Cardiac muscle cell (in vitro differentiated cells and primary cell): ENCODE measurements around the gene TMEM40. TPM values are rescaled to one million over a fixed set of nuclear protein-coding genes. Genes with fewer than 3 reads are reported as not detected.

Source experiments
- DNase-seq, 2 donors: peaks; one replicate each; pipeline versions ENCODE4 v3.0.0 to v3.0.0-alpha.2; 2010 to 2017; ENCODE audit warnings: low read depth in 1 of 2, low spot score in 1 of 2
- H3K27ac ChIP-seq: fragments of 200-600 bp; sonication (generic); 2 replicates; pipeline ENCODE4 v1.5.1; 2016
- H3K27me3 ChIP-seq: fragments of 200-600 bp; sonication (generic); 2 replicates; pipeline ENCODE4 v1.6.0; 2016; ENCODE audit warnings: control low read depth
- H3K36me3 ChIP-seq: fragments of 200-600 bp; sonication (generic); 2 replicates; pipeline ENCODE4 v1.5.1; 2016; ENCODE audit warnings: control low read depth
- H3K4me1 ChIP-seq: fragments of 200-600 bp; sonication (generic); 2 replicates; pipeline ENCODE4 v1.8.1; 2017; ENCODE audit warnings: low read depth, mild to moderate bottlenecking, mixed run types
- H3K4me3 ChIP-seq: fragments of 200-600 bp; sonication (generic); 2 replicates; pipeline ENCODE4 v1.5.1; 2016; ENCODE audit warnings: mild to moderate bottlenecking
- H3K9me3 ChIP-seq: fragments of 200-600 bp; sonication (generic); 2 replicates; pipeline ENCODE4 v1.5.1; 2017; ENCODE audit warnings: low read depth, mild to moderate bottlenecking, control low read depth
- CTCF ChIP-seq: IDR thresholded peaks from 2 replicates; pipeline ENCODE4 v1.5.1; 2012; ENCODE audit warnings: low read depth, mild to moderate bottlenecking, low read length
- polyA plus RNA-seq: library from polyadenylated mRNA; unstranded; fragments of >200 nt; fragmentation: Nextera tagmentation; extraction: Ambion mirVana; gene quantifications from 2 replicates; pipeline ENCODE4 v1.2.1, GENCODE V29; 2016
- total RNA-seq: library from RNA; depleted of rRNA; stranded (reverse); fragments of >200 nt; gene quantifications from 2 replicates; pipeline ENCODE4 v1.2.3, GENCODE V29; 2016

TMEM40 gene
- total and polyA plus RNA-seq, 2 experiments from 2014 or later, result 4.0 to 5.2 TPM

GRCh38 chr3:12722226-12722625 lies 36.8 kb downstream of the TMEM40 start:
- no peaks in the 10 kb centered on the region for H3K9me3 ChIP-seq
- TF ChIP-seq CTCF, result no peak
- H3K27me3 ChIP-seq, result no peaks in the 10 kb centered on the region
- peaks cover 5% of the 10 kb centered on the region for H3K4me1 ChIP-seq
- DNase-seq, result no peak
- H3K36me3 ChIP-seq, result no peaks in the 10 kb centered on the region
- H3K4me3 ChIP-seq, result no peak overlapping the region
- H3K27ac ChIP-seq, result no peak overlapping the region

- peak; percentile 91 to 93 for DNase-seq
- peak; percentile 99 for TF ChIP-seq CTCF
- Histone ChIP-seq H3K4me1 (peaks cover 4% of the 10 kb centered on the region), H3K27ac (no peak overlapping the region), H3K9me3 (no peaks in the 10 kb centered on the region), H3K4me3 (no peak overlapping the region), H3K36me3 (no peaks in the 10 kb centered on the region), H3K27me3 (no peaks in the 10 kb centered on the region)
Measured at GRCh38 chr3:12719984-12720898, 38.8 kb downstream of the TMEM40 start.

GRCh38 chr3:12719541-12719940 lies 39.5 kb downstream of the TMEM40 start:
- Histone ChIP-seq H3K27ac (no peak overlapping the region), H3K9me3 (no peaks in the 10 kb centered on the region), H3K4me3 (no peak overlapping the region)

GRCh38 chr3:12716605-12717151 lies 42.4 kb downstream of the TMEM40 start:
- Histone ChIP-seq H3K4me1 (peaks cover 4% of the 10 kb centered on the region), H3K9me3 (no peaks in the 10 kb centered on the region), H3K36me3 (no peaks in the 10 kb centered on the region), H3K27me3 (no peaks in the 10 kb centered on the region), H3K4me3 (no peak overlapping the region), H3K27ac (no peak overlapping the region)
- peak in 1 of 2 donors; percentile 54 for DNase-seq
- no peak for TF ChIP-seq CTCF

More at GRCh38 chr3:12719541-12719940, 39.5 kb downstream of the TMEM40 start:
- Histone ChIP-seq H3K36me3 (no peaks in the 10 kb centered on the region), H3K27me3 (no peaks in the 10 kb centered on the region), H3K4me1 (peaks cover 4% of the 10 kb centered on the region)
- no peak for DNase-seq
- TF ChIP-seq CTCF, result no peak

- no peak overlapping the region for H3K4me3 ChIP-seq
- no peak for TF ChIP-seq CTCF
- no peaks in the 10 kb centered on the region for H3K36me3 ChIP-seq
- DNase-seq, result no peak
- H3K27me3 ChIP-seq, result no peaks in the 10 kb centered on the region
- H3K4me1 ChIP-seq, result peaks cover under 1% of the 10 kb centered on the region
- no peak overlapping the region for H3K27ac ChIP-seq
- H3K9me3 ChIP-seq, result no peaks in the 10 kb centered on the region
Measured at GRCh38 chr3:12714278-12714677, 44.8 kb downstream of the TMEM40 start.
